ENCODE measurements around the gene KIRREL3. TPM values are rescaled to one million over a fixed set of nuclear protein-coding genes. Genes with fewer than 3 reads are reported as not detected.

The KIRREL3 gene
- total RNA-seq, 3 donors from 2014 or later = not detected

GRCh38 chr11:126522152-126522551, 478.4 kb downstream of the KIRREL3 start:
- Mint-ChIP-seq H3K27me3 (ENCODE audit: low read depth) (peaks cover 11% of the 10 kb centered on the region), H3K4me3 (no peak overlapping the region), H3K9me3 (no peaks in the 10 kb centered on the region), H3K36me3 (ENCODE audit: insufficient read depth) (no peaks in the 10 kb centered on the region), H3K4me1 (ENCODE audit: low read depth) (no peaks in the 10 kb centered on the region)
- no peak for ATAC-seq
- DNase-seq = no peak

DNA sequence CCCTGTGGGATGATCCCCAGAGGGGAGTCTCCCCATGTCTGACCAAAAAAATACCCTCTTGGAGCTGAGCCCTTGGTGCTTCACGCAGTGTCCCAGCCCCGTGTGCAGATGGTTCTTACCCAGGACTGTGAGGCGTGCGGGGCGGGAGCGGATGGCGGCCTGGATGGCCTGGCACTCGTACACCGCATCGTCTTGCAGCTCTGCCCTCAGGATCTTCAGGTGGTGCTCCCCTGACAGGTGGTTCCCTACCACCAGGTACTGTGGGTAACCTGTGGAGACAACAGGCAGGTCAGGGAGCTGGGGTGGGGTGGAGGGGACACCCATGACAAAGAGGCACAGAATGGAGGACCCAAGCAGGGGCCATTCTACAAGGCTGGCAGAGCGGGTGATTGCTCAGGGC, 479.4 kb downstream of the KIRREL3 start:
- Mint-ChIP-seq H3K4me3 (no peak overlapping the region), H3K27me3 (ENCODE audit: low read depth) (peaks cover 10% of the 10 kb centered on the region), H3K9me3 (no peaks in the 10 kb centered on the region), H3K36me3 (ENCODE audit: insufficient read depth) (no peaks in the 10 kb centered on the region), H3K4me1 (ENCODE audit: low read depth) (no peaks in the 10 kb centered on the region)
- DNase-seq = no peak
- ATAC-seq = no peak

DNA sequence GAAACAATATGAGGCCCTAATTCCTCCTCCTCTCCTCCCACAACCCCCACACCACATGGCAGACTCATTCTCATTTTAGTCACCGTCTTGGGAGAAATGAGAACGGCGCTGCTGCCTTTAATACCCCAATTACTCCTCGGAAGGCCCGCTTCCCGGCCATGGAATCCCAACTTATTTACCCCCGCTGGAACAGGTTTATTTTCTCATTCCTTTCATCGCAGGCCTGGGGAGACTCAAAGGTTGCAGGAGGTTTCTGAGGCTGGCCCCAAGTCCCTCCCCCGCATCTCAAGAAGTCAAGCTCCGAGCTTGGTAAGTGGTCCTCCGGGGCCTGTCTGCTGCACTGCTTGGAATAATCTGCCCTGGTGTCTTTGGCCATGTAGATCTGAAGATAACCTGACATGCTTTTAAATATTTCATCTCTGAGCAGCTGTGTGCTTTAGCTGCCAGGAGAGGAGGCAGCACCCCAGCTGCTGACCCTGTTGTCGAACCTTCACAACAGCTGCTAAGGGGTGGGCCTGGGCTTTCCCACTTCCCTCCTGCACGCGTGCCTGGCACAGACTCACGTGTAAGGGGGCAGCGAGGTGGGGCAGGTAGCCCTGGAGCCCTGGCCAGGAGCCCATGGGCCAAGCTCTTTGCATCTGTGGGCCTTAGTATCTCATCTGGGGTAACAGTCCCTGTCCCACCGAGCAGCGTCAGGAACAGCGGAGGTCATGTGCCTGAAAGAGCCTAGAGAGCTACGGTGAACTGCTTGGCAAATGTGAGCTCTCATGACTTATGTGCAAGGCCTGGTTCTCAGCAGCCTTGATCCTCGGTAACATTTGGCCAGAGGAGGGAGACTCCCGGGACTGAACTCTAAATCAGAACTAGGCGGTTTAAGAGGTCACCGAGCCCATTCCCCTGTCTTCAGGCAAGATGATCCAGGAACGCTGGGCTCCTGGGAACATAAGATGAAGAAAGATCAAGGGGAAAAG, 480.5 kb downstream of the KIRREL3 start:
- no peak for DNase-seq
- Mint-ChIP-seq H3K27me3 (ENCODE audit: low read depth) (peaks cover 12% of the 10 kb centered on the region), H3K9me3 (no peaks in the 10 kb centered on the region)

GRCh38 chr11:126518972-126519690, 481.4 kb downstream of the KIRREL3 start:
- ATAC-seq (no peak), DNase-seq (no peak)
- H3K27me3 Mint-ChIP-seq (ENCODE audit: low read depth) = peaks cover 14% of the 10 kb centered on the region
- no peaks in the 10 kb centered on the region for H3K9me3 Mint-ChIP-seq
- no peak overlapping the region for H3K4me3 Mint-ChIP-seq
- no peaks in the 10 kb centered on the region for H3K36me3 Mint-ChIP-seq (ENCODE audit: insufficient read depth)
- H3K4me1 Mint-ChIP-seq (ENCODE audit: low read depth) = no peaks in the 10 kb centered on the region

More for the DNA sequence above, 480.5 kb downstream of the KIRREL3 start:
- Mint-ChIP-seq H3K4me3 (no peak overlapping the region), H3K4me1 (ENCODE audit: low read depth) (no peaks in the 10 kb centered on the region), H3K36me3 (ENCODE audit: insufficient read depth) (no peaks in the 10 kb centered on the region)
- ATAC-seq = no peak

- Mint-ChIP-seq H3K27me3 (ENCODE audit: low read depth) (peaks cover 20% of the 10 kb centered on the region), H3K4me1 (ENCODE audit: low read depth) (no peaks in the 10 kb centered on the region), H3K9me3 (no peaks in the 10 kb centered on the region), H3K36me3 (ENCODE audit: insufficient read depth) (no peaks in the 10 kb centered on the region), H3K4me3 (no peak overlapping the region)
- DNase-seq (no peak), ATAC-seq (no peak)
Observed at GRCh38 chr11:126518071-126518971, 482.2 kb downstream of the KIRREL3 start.

DNA sequence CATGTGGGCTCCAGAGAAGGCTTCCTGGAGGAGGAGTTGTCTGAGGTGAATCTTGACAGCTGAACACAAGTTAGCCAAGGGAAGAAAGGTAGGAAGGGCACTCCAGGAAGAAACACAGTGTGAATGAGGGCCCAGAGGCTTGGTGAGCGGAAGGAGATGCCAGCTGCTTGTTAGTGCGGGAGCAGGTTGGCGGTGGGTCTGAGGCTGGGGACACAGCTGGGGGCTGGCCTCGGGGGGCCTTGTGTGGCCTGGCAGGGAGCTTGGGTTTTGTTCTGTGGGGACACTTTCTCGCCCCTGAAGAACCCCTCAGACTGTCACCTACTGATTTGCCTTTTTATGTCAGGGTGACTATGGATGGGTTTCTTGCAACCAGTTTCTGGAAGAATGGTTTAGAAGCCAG, 485.1 kb downstream of the KIRREL3 start:
- H3K27me3 Mint-ChIP-seq (ENCODE audit: low read depth) = peaks cover 25% of the 10 kb centered on the region
- no peak overlapping the region for H3K4me3 Mint-ChIP-seq
- H3K36me3 Mint-ChIP-seq (ENCODE audit: insufficient read depth) = no peaks in the 10 kb centered on the region
- no peaks in the 10 kb centered on the region for H3K9me3 Mint-ChIP-seq
- ATAC-seq = peak in 1 of 2 donors; percentile 40
- H3K4me1 Mint-ChIP-seq (ENCODE audit: low read depth) = no peaks in the 10 kb centered on the region
- no peak for DNase-seq

- no peaks in the 10 kb centered on the region for H3K36me3 Mint-ChIP-seq (ENCODE audit: insufficient read depth)
- H3K4me3 Mint-ChIP-seq = no peak overlapping the region
- no peaks in the 10 kb centered on the region for H3K9me3 Mint-ChIP-seq
- peaks cover 30% of the 10 kb centered on the region for H3K27me3 Mint-ChIP-seq (ENCODE audit: low read depth)
- ATAC-seq (no peak), DNase-seq (no peak)
- no peaks in the 10 kb centered on the region for H3K4me1 Mint-ChIP-seq (ENCODE audit: low read depth)
Observed at GRCh38 chr11:126514061-126514693, 486.4 kb downstream of the KIRREL3 start.

- Mint-ChIP-seq H3K27me3 (ENCODE audit: low read depth) (peaks cover 31% of the 10 kb centered on the region), H3K36me3 (ENCODE audit: insufficient read depth) (no peaks in the 10 kb centered on the region), H3K4me1 (ENCODE audit: low read depth) (no peaks in the 10 kb centered on the region), H3K4me3 (no peak overlapping the region), H3K9me3 (no peaks in the 10 kb centered on the region)
- DNase-seq = no peak
- no peak for ATAC-seq
Observed at GRCh38 chr11:126512741-126513715, 487.5 kb downstream of the KIRREL3 start.

- H3K27me3 Mint-ChIP-seq (ENCODE audit: low read depth) = peaks cover 33% of the 10 kb centered on the region
- ATAC-seq (no peak), DNase-seq (no peak)
- H3K9me3 Mint-ChIP-seq = no peaks in the 10 kb centered on the region
- H3K4me1 Mint-ChIP-seq (ENCODE audit: low read depth) = no peaks in the 10 kb centered on the region
- no peaks in the 10 kb centered on the region for H3K36me3 Mint-ChIP-seq (ENCODE audit: insufficient read depth)
- H3K4me3 Mint-ChIP-seq = no peak overlapping the region
Observed at GRCh38 chr11:126512251-126512650, 488.3 kb downstream of the KIRREL3 start.

DNA sequence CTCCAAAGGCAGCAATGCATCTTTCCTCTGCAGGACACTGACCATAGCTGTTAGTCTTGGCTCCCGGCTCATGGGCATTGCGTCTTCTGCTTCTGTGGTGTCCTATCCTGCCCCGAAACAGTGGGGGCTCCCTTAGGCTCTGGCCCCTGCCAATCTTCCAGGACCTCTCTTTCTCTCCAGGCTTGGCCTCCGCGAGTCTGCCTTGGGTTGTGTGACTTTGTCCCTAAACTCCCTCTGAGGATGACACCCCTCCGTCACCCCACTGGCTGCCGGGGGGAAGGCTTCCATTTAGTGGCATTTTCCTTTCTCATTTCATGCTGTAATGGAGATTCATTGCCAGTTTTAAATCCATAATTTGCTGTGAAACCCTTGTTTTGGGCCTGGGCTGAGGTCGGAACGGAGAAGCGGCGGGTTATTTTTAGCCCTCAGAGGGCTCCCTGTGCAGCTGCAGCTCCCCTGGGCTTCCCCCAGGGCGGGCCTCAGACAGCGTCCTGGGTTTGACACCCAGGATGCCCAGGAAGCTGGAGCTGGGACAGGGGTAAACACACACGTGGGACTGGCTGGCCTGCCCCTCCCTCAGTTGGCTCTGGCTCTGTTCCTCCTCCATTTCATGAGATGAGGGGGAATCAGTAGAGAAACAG, 489.0 kb downstream of the KIRREL3 start:
- Mint-ChIP-seq H3K9me3 (peaks cover 4% of the 10 kb centered on the region), H3K4me1 (ENCODE audit: low read depth) (no peaks in the 10 kb centered on the region), H3K4me3 (no peak overlapping the region), H3K27me3 (ENCODE audit: low read depth) (peaks cover 33% of the 10 kb centered on the region), H3K36me3 (ENCODE audit: insufficient read depth) (no peaks in the 10 kb centered on the region)
- DNase-seq (no peak), ATAC-seq (no peak)

- Mint-ChIP-seq H3K4me3 (no peak overlapping the region), H3K9me3 (peaks cover 4% of the 10 kb centered on the region), H3K27me3 (ENCODE audit: low read depth) (peaks cover 32% of the 10 kb centered on the region), H3K36me3 (ENCODE audit: insufficient read depth) (no peaks in the 10 kb centered on the region), H3K4me1 (ENCODE audit: low read depth) (no peaks in the 10 kb centered on the region)
- ATAC-seq (no peak), DNase-seq (no peak)
Observed at GRCh38 chr11:126510621-126511370, 489.8 kb downstream of the KIRREL3 start.

- peaks cover 10% of the 10 kb centered on the region for H3K9me3 Mint-ChIP-seq
- no peaks in the 10 kb centered on the region for H3K4me1 Mint-ChIP-seq (ENCODE audit: low read depth)
- H3K27me3 Mint-ChIP-seq (ENCODE audit: low read depth) = peaks cover 34% of the 10 kb centered on the region
- H3K4me3 Mint-ChIP-seq = no peak overlapping the region
- H3K36me3 Mint-ChIP-seq (ENCODE audit: insufficient read depth) = no peaks in the 10 kb centered on the region
- DNase-seq (no peak), ATAC-seq (no peak)
Observed at GRCh38 chr11:126507646-126508045, 492.9 kb downstream of the KIRREL3 start.

Data from activated T-cell treated with anti-CD3 and anti-CD28 coated beads, Interleukin-2, amount 50 U/mL, for 4 hours (primary cell).